Fibroblast of lung (primary cell): ENCODE measurements around the gene FBRSL1.

Source experiments
- CTCF ChIP-seq, 2 donors: IDR thresholded peaks in 1 of 2; conservative IDR thresholded peaks in 1 of 2; 1 replicate in 1 of 2; 2 replicates in 1 of 2; pipeline ENCODE4 v1.5.1; 2011 to 2012; ENCODE audit warnings: low read length in 2 of 2, control low read depth in 1 of 2, inconsistent platforms in 1 of 2, low read depth in 1 of 2, mild to moderate bottlenecking in 1 of 2
- EZH2 ChIP-seq: IDR thresholded peaks from 2 replicates; pipeline ENCODE4 v1.5.1; 2012; ENCODE audit warnings: low read length, control low read depth, mild to moderate bottlenecking; ENCODE audit errors: missing control alignments

GRCh38 chr12:132482771-132483170, 7.2 kb upstream of the FBRSL1 start:
- TF ChIP-seq CTCF (conservative IDR thresholded peaks at IDR 0.05 in 1 of 2, IDR thresholded peaks at IDR 0.05 in 1 of 2; ENCODE audit: low read depth in 1 of 2, low read length in 2 of 2) (no peak), EZH2 (no peak)
